CD14-positive monocyte (primary cell): Measurements from ENCODE around the gene NFATC2. TPM values are rescaled to one million over a fixed set of nuclear protein-coding genes. Genes with fewer than 3 reads are reported as not detected.

Experiments used
- DNase-seq, 3 donors: peaks; one replicate each; pipeline ENCODE4 v3.0.0-alpha.2; 2011 to 2022
- H2AFZ ChIP-seq: 2 replicates; pipeline ENCODE4 v1.6.0; 2012; ENCODE audit warnings: mild to moderate bottlenecking, low read depth, low read length, inconsistent platforms; ENCODE audit not compliant: insufficient read depth, poor library complexity, severe bottlenecking
- H3K27ac ChIP-seq, 2 donors: 1 replicate in 1 of 2; 2 replicates in 1 of 2; pipeline ENCODE4 v1.5.1; 2012 to 2013; ENCODE audit warnings: low read length in 2 of 2, control low read depth in 1 of 2, inconsistent platforms in 1 of 2, low read depth in 1 of 2, mild to moderate bottlenecking in 1 of 2
- H3K27me3 ChIP-seq, 2 donors: one replicate each; pipeline versions ENCODE4 v1.6.0 to v1.6.1; 2011 to 2013; ENCODE audit warnings: low read length in 2 of 2; ENCODE audit not compliant: control insufficient read depth in 2 of 2, insufficient read depth in 2 of 2
- H3K36me3 ChIP-seq, 2 donors: replicated peaks in 1 of 2; 1 replicate in 1 of 2; 2 replicates in 1 of 2; pipeline versions ENCODE4 v1.5.1 to v1.6.1; 2012 to 2013; ENCODE audit warnings: low read length in 2 of 2, control low read depth in 1 of 2, inconsistent platforms in 1 of 2, mild to moderate bottlenecking in 1 of 2; ENCODE audit not compliant: insufficient read depth in 2 of 2, control insufficient read depth in 1 of 2
- H3K4me1 ChIP-seq, 2 donors: 1 replicate in 1 of 2; 2 replicates in 1 of 2; pipeline versions ENCODE4 v1.5.1 to v1.6.1; 2012 to 2013; ENCODE audit warnings: low read length in 2 of 2, control low read depth in 1 of 2, inconsistent platforms in 1 of 2, mild to moderate bottlenecking in 1 of 2, moderate library complexity in 1 of 2; ENCODE audit not compliant: insufficient read depth in 2 of 2, control insufficient read depth in 1 of 2
- H3K4me2 ChIP-seq: replicated peaks from 2 replicates; pipeline ENCODE3; 2012; ENCODE audit warnings: low read length, moderate library complexity, mild to moderate bottlenecking; ENCODE audit not compliant: poor library complexity, severe bottlenecking; ENCODE audit errors: extremely low read depth
- H3K4me3 ChIP-seq, 3 experiments: fragments of 200-600 bp in 1 of 3; sonication (generic) in 1 of 3; replicated peaks in 1 of 3; 1 replicate in 2 of 3; 2 replicates in 1 of 3; pipeline ENCODE4 v1.5.1; 2011 to 2013; ENCODE audit warnings: low read length in 3 of 3, mild to moderate bottlenecking in 3 of 3, control low read depth in 2 of 3, low read depth in 2 of 3, inconsistent platforms in 1 of 3, moderate library complexity in 1 of 3
- H3K79me2 ChIP-seq: 2 replicates; pipeline ENCODE4 v1.6.0; 2012; ENCODE audit warnings: mild to moderate bottlenecking, control low read depth, inconsistent platforms, low read length, moderate library complexity; ENCODE audit not compliant: insufficient read depth
- H3K9ac ChIP-seq: 2 replicates; pipeline ENCODE4 v1.6.0; 2017; ENCODE audit warnings: low read length, mild to moderate bottlenecking; ENCODE audit not compliant: insufficient read depth, poor library complexity, severe bottlenecking
- H3K9me3 ChIP-seq, 2 donors: replicated peaks in 1 of 2; 1 replicate in 1 of 2; 2 replicates in 1 of 2; pipeline versions ENCODE4 v1.5.1 to v1.6.1; 2012 to 2013; ENCODE audit warnings: low read length in 2 of 2, control low read depth in 1 of 2; ENCODE audit not compliant: control insufficient read depth in 1 of 2, insufficient read depth in 1 of 2
- H4K20me1 ChIP-seq: 2 replicates; pipeline ENCODE4 v1.6.0; 2012; ENCODE audit warnings: mild to moderate bottlenecking, low read length, control low read depth, moderate library complexity; ENCODE audit not compliant: insufficient read depth
- H3K27ac Mint-ChIP-seq, 7 donors: one replicate each; pipeline ENCODE4 v1.8.0; 2020; ENCODE audit warnings: mild to moderate bottlenecking in 7 of 7, mixed read lengths in 7 of 7, moderate library complexity in 6 of 7, inconsistent platforms in 2 of 7
- H3K27me3 Mint-ChIP-seq, 3 donors: one replicate each; pipeline ENCODE4 v1.8.0; 2021 to 2022; ENCODE audit warnings: low read depth in 3 of 3, mild to moderate bottlenecking in 3 of 3, mixed read lengths in 3 of 3, moderate library complexity in 3 of 3, inconsistent platforms in 1 of 3
- H3K36me3 Mint-ChIP-seq, 2 donors: one replicate each; pipeline ENCODE4 v1.8.0; 2020; ENCODE audit warnings: mixed read lengths in 2 of 2, inconsistent platforms in 1 of 2, mild to moderate bottlenecking in 1 of 2
- H3K4me1 Mint-ChIP-seq: one replicate; pipeline ENCODE4 v1.8.0; 2020; ENCODE audit warnings: mild to moderate bottlenecking, mixed read lengths
- H3K4me3 Mint-ChIP-seq, 2 donors: one replicate each; pipeline ENCODE4 v1.8.0; 2020; ENCODE audit warnings: mild to moderate bottlenecking in 2 of 2, mixed read lengths in 2 of 2, moderate library complexity in 1 of 2
- H3K9me3 Mint-ChIP-seq, 7 donors: one replicate each; pipeline ENCODE4 v1.8.0; 2020 to 2022; ENCODE audit warnings: mixed read lengths in 7 of 7, mild to moderate bottlenecking in 6 of 7, moderate library complexity in 6 of 7, inconsistent platforms in 2 of 7
- WGBS: methylation state at CpG from one replicate; pipeline ENCODE4 v1.1.5; 2013; ENCODE audit warnings: missing lambda C conversion rate; ENCODE audit not compliant: insufficient coverage; 5-methylcytosine and 5-hydroxymethylcytosine counted together
- intact Hi-C, 2 donors: fragments of 100-400 bp; cut with micrococcal nuclease; formaldehyde crosslinking; loops; one replicate each; pipeline versions ENCODE4 v1.15.0 to v1.15.1; 2023
- polyA plus RNA-seq, 3 donors: library from polyadenylated mRNA; depleted of rRNA in 1 of 3; unstranded in 2 of 3; stranded (reverse) in 1 of 3; fragments of 300-500 nt in 2 of 3; fragments of >200 nt in 1 of 3; fragmentation: Illumina TruSeq in 2 of 3; gene quantifications; 1 replicate in 2 of 3; 2 replicates in 1 of 3; pipeline ENCODE4 v1.2.3, GENCODE V29; 2012 to 2021
- TF ChIP-seq, protein P1 (sequence below): fragments of 200-600 bp; IDR thresholded peaks from one replicate; pipeline ENCODE4 v1.8.0; 2022; ENCODE audit warnings: antibody characterized with exemption, mild to moderate bottlenecking

NFATC2 gene
- polyA plus RNA-seq, 3 donors, result 0.03 to 0.18 (median 0.11) TPM

DNA sequence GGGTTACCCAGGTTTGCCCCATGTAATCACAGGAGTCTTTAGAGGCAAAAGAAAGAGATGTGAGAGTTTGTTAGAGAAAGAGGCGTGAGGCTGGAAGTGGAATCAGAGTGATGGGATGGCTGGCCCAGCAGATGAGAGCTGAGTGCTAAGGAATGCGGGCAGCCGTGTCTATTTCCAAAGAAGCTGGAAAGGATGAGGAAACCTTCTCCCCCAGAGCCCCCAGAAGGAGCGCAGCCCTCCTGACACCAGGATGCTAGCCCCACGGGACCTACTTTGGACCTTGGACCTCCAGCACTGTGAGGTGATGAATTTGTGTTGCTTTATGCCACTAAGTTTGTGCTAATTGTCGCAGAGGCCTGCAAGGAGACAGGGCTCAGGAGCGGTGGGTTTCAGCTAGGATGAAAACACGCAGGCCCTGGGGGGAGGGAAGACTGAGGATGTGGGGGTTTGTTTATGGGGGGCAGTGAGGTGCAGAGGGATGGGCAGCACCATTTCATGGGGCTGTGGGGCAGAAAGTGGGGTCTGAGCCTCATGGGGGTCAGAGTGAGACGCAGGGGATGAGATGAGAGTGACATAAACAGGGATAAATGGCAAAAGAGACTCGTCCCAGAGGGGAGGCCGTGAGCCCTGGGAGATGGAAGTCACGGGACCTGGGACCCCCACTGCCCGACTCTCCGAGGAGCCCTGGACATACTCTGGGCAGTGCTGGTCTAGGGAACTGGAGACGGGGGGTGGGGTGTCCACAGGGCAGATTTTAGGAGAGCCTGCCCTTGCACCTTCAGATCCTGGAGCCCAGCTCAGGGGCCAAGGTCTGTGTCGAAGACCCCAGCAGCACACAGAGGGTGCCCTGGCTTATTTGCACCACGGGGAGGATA is 160.2 kb downstream of the NFATC2 start:
- H3K4me3 ChIP-seq, result no peak overlapping the region
- Mint-ChIP-seq H3K36me3 (no peaks in the 10 kb centered on the region), H3K27ac (no peak overlapping the region), H3K9me3 (no peaks in the 10 kb centered on the region), H3K4me3 (no peak overlapping the region), H3K4me1 (no peaks in the 10 kb centered on the region), H3K27me3 (peaks cover 0 to 3% (median 1%) of the 10 kb centered on the region in 3 donors)
- 90% methylated on average over 13 of the region's 17 CpGs for WGBS
- H3K9ac ChIP-seq, result no peak overlapping the region
- no peaks in the 10 kb centered on the region for H3K9me3 ChIP-seq
- H3K79me2 ChIP-seq, result no peaks in the 10 kb centered on the region
- no peak overlapping the region for H2AFZ ChIP-seq
- intact Hi-C loops, result loop anchor here in 1 of 2 donors (10.0 kb wide), 1 partner anchor 212 kb away; no protein-coding TSS in a partner anchor
- no peak overlapping the region for H3K4me2 ChIP-seq
- no peaks in the 10 kb centered on the region for H4K20me1 ChIP-seq
- no peak for DNase-seq
- no peaks in the 10 kb centered on the region for H3K4me1 ChIP-seq
- no peaks in the 10 kb centered on the region for H3K36me3 ChIP-seq
- TF ChIP-seq, protein P1, sequence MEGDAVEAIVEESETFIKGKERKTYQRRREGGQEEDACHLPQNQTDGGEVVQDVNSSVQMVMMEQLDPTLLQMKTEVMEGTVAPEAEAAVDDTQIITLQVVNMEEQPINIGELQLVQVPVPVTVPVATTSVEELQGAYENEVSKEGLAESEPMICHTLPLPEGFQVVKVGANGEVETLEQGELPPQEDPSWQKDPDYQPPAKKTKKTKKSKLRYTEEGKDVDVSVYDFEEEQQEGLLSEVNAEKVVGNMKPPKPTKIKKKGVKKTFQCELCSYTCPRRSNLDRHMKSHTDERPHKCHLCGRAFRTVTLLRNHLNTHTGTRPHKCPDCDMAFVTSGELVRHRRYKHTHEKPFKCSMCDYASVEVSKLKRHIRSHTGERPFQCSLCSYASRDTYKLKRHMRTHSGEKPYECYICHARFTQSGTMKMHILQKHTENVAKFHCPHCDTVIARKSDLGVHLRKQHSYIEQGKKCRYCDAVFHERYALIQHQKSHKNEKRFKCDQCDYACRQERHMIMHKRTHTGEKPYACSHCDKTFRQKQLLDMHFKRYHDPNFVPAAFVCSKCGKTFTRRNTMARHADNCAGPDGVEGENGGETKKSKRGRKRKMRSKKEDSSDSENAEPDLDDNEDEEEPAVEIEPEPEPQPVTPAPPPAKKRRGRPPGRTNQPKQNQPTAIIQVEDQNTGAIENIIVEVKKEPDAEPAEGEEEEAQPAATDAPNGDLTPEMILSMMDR, result no peak
- H3K27me3 ChIP-seq, result no peaks in the 10 kb centered on the region
- no peak overlapping the region for H3K27ac ChIP-seq

DNA sequence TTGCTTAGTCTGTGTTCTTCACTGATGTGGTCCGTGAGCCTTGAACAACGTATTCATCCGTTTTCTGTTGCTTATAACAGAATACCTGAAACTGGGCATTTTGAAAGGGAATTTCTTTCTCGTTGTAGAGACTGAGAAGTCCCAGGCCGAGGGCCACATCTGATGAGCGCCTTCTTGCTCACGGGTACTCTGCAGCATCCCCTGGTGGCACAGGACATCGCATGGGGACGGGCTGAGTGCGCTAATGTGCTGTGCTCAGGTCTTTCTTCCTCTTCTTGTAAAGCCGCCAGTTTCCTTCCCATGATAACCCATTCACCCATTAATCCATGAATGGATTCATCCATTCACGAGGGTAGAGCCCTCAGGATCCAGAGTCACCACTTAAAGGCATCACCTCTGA is 161.0 kb downstream of the NFATC2 start:
- DNase-seq, result no peak
- Histone ChIP-seq H3K27me3 (no peaks in the 10 kb centered on the region), H2AFZ (no peak overlapping the region), H3K4me2 (no peak overlapping the region), H3K4me1 (no peaks in the 10 kb centered on the region), H4K20me1 (no peaks in the 10 kb centered on the region), H3K27ac (no peak overlapping the region), H3K4me3 (no peak overlapping the region), H3K9ac (no peak overlapping the region), H3K9me3 (no peaks in the 10 kb centered on the region), H3K79me2 (no peaks in the 10 kb centered on the region), H3K36me3 (no peaks in the 10 kb centered on the region)
- Mint-ChIP-seq H3K9me3 (no peaks in the 10 kb centered on the region), H3K36me3 (no peaks in the 10 kb centered on the region), H3K27ac (no peak overlapping the region), H3K4me1 (no peaks in the 10 kb centered on the region), H3K4me3 (no peak overlapping the region), H3K27me3 (peaks cover 1 to 3% (median 2%) of the 10 kb centered on the region in 3 donors)
- TF ChIP-seq, protein P1, result no peak
- 95% methylated on average over 11 of the region's 12 CpGs for WGBS
- intact Hi-C loops, result loop anchor here in 1 of 2 donors (10.0 kb wide), 1 partner anchor 213 kb away; no protein-coding TSS in a partner anchor
